Measurements from ENCODE around the gene VPREB1.

GRCh38 chr22:22207845-22208564 lies 36.6 kb upstream of the VPREB1 start:
- TF ChIP-seq CTCF (conservative IDR thresholded peaks at IDR 0.05; ENCODE audit: low read depth, low read length) (peak; percentile 79), POLR2A (IDR thresholded peaks at IDR 0.05; ENCODE audit: low read depth, low read length) (no peak), NFE2L2 (IDR thresholded peaks at IDR 0.05; ENCODE audit: low read depth, low read length) (no peak), RCOR1 (IDR thresholded peaks at IDR 0.05; ENCODE audit: insufficient replicate concordance, low read length) (no peak), USF2 (IDR thresholded peaks at IDR 0.05; ENCODE audit: low read depth, low read length) (no peak), CEBPB (IDR thresholded peaks at IDR 0.05; ENCODE audit: low read depth, low read length) (no peak), BHLHE40 (IDR thresholded peaks at IDR 0.05; ENCODE audit: low read depth, low read length) (no peak), RAD21 (IDR thresholded peaks at IDR 0.05; ENCODE audit: low read length) (peak; percentile 86), RFX5 (IDR thresholded peaks at IDR 0.05; ENCODE audit: low read depth, low read length) (no peak), MAFK (IDR thresholded peaks at IDR 0.05; ENCODE audit: low read depth, low read length) (no peak), MXI1 (IDR thresholded peaks at IDR 0.05; ENCODE audit: borderline replicate concordance, low read depth, low read length) (no peak), SMC3 (IDR thresholded peaks at IDR 0.05; ENCODE audit: low read depth, low read length) (peak; percentile 65)
